Posterior vena cava (tissue), 2 donors: ENCODE data around the gene LGALS1. TPM values are rescaled to one million over a fixed set of nuclear protein-coding genes. Genes with fewer than 3 reads are reported as not detected.
"Not testable (repeated sequence)": the region's sequence is repeated elsewhere in the genome, so short reads cannot be mapped to it uniquely, and the experiment has no call there.

Experiments used
- DNase-seq: peaks from one replicate; pipeline ENCODE4 v3.0.0-alpha.2; 2020; ENCODE audit warnings: low spot score
- intact Hi-C, 2 donors: fragments of 100-400 bp; cut with DNase I; formaldehyde crosslinking; loops; one replicate each; pipeline versions ENCODE4 v1.14.1 to v1.14.2; 2022 to 2023
- total RNA-seq, 2 donors: library from RNA; stranded (reverse); fragmentation: NEBNext Ultra II Directional; extraction: Animal tissue kit (Norgen Biotek cat#: 25700); gene quantifications; one replicate each; pipeline ENCODE4 v1.2.1, GENCODE V29; 2021
- donor health status: DM: yes; HTN: yes; CAD: no.
- donor health status: DM: yes; HTN: yes; CAD: no.

LGALS1 gene
- total RNA-seq, 2 donors from 2014 or later, result 1,140 to 1,213 TPM

DNA sequence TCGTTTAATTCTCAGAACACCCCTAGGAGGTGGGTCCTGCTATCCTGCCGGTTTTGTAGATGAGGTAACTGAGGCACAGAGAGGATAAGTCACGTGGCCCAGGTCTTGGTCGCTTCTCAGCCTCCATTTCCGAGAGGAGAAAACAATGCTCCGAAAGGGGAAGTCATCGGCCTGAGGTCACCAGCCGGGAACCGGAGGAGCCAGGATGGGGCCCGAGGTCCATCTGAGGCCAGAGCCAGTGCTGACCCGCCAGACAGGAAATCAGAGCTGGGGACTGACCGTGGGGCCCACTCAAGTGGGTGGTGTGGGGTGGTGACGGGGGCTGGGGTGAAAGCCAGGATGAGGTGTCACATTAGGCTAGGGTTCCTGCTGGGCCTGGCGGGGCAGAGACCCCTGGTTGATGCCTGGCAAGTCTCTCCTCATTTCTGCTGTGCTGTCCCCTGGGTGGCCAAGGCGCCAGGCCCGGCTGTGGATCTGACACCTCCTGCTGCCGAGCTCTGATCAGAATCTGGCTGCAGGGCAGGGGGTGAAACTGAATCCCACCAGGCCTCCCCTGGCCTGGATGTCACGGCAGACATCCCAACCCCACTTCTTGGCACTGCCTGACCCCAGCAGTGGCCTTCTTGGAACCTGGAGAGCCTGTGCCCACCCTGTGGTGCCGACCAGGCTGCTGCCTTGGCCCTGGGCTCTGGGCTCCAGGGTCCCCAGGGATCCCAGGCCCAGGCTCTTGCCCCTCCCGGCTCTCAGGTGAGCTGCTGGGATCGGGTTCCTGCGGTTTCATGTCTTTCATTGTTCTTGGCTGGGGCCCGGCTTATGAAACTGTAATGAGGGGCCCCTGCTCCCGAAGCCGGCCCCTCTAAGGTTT, 33.4 kb downstream of the LGALS1 start:
- intact Hi-C loops, result no loop called here
- no peak for DNase-seq

DNA sequence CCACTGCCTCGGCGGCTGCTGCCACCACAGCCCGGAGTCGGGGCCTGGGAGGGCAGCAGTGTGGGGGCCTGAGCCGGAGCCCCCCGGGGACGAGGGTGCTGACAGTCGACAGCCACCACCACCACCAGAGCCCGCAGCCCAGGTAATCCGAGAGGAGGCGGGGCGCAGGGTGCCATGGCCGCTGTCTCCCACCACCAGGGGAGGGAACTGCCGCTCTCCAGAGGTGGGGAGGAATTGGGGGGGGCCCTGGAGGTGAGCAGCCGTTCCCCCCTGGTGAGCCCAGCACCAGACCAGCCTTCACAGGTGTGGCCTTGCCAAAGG, 34.0 kb downstream of the LGALS1 start:
- no peak for DNase-seq
- intact Hi-C loops, result no loop called here

DNA sequence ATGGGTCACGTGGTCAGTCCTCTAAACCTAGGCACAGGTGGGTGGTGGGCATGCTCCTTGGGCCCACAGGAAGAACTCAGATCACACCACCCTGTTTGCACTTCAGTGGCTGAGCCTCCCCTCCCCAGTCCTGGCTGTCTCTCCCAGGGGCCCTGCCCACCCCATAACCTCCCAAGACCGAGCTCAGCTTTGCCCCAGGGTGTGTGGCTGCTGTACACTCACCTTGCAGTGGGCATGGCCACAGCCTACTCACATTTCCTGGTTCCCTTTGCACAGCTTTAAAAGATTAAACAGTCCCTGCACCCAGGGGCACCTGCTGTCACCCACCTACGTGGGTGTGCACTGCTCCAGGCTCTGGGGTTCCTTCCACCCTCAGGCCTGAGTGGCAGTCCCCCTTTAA, 35.2 kb downstream of the LGALS1 start:
- DNase-seq, result no peak
- intact Hi-C loops, result no loop called here

DNA sequence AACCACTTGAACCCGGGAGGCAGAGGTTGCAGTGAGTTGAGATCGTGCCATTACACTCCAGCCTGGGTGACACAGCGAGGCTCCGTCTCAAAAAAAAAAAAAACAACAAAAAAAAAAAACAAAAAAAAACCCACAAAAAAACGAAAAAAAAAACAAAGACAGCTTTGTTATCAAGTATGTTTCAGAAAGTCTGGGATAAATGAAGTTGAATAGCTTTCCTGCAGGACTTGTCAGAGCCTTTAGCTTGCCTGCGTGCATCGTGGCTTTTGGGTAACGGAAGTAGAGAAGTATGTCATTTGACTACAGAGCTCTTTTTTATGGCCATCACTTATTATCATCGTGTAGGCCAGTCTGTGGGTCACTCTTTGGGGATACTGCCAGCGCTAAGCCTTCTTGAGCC, 36.1 kb downstream of the LGALS1 start:
- intact Hi-C loops, result no loop called here

DNA sequence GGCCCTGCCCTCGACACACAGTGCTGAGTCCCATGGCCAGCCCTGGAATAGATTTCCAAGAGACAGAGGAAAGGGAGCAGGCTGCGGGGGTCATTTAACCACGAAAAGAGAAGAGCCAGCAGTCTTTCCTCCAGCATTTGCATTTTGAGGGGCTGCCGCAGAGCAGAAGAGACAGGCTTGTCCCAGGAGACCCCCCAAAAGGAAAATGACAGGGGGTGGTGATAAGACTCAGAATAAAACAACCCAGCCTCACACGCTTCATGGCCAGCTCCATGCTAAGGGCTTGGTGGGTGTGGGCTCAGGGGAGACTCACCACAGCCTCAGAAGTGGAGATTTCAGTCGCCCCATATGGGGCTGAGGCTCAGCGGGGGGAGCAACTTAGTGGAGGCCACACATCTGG, 38.3 kb downstream of the LGALS1 start:
- intact Hi-C loops, result no loop called here
- no peak for DNase-seq

More for the DNA sequence above, 36.1 kb downstream of the LGALS1 start:
- DNase-seq, result no peak

DNA sequence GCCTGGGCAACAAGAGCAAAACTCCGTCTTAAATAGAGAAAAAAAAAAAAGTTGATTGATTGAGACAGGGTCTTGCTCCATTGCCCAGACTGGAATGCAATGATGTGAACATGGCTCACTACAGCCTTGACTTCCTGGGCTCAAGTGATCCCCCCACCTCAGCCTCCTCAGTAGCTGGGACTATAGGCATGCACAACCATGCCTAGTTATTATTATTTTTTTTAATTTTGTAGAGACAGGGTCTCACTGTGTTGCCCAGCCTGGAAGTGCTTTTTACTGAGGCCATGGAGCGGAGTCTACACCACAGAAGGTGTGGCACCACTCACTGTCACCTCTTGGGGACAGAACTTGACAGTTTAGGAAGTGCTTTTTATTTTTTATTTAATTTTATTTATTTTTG, 39.2 kb downstream of the LGALS1 start:
- no peak for DNase-seq
- intact Hi-C loops, result no loop called here

DNA sequence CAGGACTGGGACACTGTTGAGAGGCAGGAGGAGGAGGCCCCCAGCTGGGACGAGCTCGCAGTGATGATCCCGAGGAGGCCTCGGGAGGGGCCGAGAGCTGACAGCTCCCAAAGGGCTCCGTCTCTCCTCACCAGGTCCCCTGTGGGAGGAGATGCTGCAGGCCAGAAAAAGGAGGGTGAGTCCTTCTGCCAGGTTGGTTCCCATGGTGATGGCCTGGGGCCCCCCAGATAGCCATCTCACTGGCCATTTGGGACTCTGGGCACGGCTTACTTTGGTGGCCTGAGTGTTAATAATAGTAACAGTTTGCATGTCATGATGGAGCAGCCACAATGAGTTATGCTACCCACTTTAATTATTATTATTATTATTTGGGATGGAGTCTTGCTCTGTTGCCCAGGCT, 40.3 kb downstream of the LGALS1 start:
- intact Hi-C loops, result no loop called here
- no peak for DNase-seq

DNA sequence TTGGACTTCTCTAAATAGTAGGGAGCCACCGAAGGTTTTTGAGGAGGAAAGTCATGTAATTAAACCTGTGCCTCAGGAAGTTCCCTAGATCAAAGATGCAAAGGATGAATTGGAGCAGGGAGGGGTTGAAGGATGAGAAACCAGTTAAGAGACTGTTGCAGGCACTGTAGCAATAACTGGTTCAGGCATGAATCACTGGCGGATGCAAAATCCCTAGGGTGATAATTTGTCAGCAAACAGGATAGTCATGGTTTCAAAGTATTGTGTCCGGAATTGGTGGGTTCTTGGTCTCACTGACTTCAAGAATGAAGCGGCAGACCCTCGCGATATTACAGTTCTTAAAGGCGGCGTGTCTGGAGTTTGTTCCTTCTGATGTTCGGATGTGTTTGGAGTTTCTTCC, 41.3 kb downstream of the LGALS1 start:
- DNase-seq, result no peak
- intact Hi-C loops, result no loop called here

DNA sequence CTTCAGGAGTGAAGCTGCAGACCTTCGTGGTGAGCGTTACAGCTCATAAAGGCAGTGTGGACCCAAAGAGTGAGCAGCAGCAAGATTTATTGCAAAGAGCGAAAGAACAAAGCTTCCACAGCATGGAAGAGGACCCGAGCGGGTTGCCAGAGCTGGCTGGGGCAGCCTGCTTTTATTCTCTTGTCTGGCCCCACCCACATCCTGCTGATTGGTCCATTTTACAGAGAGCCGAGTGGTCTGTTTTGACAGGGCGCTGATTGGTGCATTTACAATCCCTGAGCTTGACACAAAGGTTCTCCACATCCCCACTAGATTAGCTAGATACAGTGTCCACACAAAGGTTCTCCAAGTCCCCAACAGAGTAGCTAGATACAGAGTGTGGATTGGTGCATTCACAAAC, 41.8 kb downstream of the LGALS1 start:
- DNase-seq, intact Hi-C loops: not testable (repeated sequence)

DNA sequence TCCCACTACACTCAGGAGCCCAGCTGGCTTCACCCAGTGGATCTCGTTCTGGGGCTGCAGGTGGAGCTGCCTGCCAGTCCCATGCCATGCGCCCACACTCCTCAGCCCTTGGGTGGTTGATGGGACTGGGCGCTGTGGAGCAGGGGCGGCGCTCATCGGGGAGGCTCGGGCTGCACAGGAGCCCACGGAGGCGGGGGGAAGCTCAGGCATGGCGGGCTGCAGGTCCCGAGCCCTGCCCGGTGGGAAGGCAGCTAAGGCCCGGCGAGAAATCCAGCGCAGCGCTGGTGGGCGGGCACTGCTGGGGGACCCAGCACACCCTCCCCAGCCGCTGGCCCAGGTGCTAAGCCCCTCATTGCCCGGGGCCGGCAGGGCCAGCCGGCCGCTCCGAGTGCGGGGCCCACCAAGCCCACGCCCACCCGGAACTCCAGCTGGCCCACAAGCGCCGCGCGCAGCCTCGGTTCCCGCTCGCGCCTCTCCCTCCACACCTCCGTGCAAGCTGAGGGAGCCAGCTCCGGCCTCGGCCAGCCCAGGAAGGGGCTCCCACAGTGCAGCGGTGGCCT, 42.4 kb downstream of the LGALS1 start:
- intact Hi-C loops, result not testable (repeated sequence)

DNA sequence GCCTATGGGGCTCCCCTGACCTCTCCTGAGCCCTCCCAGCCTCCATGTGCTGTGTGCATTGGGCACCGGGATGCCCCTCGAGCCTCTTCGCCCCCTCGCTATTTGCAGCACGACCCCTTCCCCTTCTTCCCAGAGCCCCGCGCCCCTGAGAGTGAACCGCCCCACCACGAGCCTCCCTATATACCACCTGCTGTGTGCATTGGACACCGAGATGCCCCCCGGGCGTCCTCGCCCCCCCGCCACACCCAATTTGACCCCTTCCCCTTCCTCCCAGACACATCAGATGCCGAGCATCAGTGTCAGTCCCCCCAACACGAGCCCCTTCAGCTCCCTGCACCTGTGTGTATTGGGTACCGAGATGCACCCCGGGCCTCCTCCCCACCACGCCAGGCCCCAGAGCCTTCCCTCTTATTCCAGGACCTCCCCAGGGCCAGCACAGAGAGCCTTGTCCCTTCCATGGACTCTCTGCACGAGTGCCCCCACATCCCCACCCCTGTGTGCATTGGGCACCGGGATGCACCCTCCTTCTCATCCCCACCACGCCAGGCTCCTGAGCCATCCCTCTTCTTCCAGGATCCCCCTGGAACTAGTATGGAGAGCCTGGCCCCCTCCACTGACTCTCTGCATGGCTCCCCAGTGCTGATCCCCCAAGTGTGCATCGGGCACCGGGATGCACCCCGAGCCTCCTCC, 50.3 kb downstream of the LGALS1 start:
- intact Hi-C loops, result no loop called here
- DNase-seq, result no peak

More for the DNA sequence above, 42.4 kb downstream of the LGALS1 start:
- DNase-seq, result not testable (repeated sequence)

DNA sequence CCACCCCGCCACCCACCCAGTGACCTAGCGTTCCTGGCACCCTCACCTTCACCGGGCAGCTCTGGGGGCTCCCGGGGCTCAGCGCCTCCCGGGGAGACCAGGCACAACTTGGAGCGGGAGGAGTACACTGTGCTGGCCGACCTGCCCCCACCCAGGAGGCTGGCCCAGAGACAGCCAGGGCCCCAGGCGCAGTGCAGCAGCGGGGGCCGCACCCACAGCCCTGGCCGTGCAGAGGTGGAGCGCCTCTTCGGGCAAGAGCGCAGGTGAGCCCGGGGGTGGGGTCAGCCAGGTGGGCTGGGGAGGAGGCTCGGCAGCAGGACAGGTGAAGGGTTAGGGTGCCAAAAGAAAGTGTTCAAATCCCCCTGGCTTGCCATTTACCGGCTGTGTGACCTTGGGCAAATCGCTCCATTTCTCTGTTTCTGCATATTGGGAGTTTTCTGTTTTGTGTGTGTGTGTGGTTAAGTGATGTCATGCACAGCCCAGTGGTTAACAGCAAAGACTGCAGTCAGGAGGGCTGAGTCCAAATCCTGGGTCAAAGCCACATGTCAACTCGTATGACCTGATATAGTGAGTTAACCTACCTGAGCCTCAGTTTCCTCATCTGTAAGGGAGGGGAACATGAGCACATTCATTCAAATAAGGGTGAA, 50.9 kb downstream of the LGALS1 start:
- no peak for DNase-seq
- intact Hi-C loops, result no loop called here

DNA sequence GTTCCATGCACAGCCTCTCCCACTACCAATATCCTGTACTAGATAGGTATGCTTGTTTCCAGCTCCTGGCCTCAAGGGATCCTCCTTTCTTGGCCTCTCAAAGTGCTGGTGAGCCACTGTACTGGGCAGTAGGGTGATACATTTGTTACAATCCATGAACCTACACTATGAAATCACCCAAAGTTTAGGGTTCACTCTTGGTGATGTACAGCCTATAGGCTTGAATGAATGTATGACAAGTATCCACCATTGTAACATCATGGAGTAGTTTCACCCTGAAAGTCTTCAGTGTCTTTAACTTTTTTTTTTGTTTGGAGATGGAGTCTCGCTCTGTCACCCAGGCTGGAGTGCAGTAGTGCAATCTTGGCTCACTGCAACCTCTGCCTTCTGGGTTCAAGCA, 53.2 kb downstream of the LGALS1 start:
- intact Hi-C loops, result no loop called here
- no peak for DNase-seq

Other genes starting within 250 kb of the LGALS1 start
- under 1 TPM; 0.05 to 0.10 TPM for gene ELFN2, start 248.2 kb upstream of the LGALS1 start, total RNA-seq
- 10 to 100 TPM; 21.6 to 23.0 TPM for gene MFNG, start 189.3 kb upstream of the LGALS1 start, total RNA-seq
- 10 to 100 TPM in 1 of 2 donors, 1 to 10 TPM in 1; 7.8 to 12.8 TPM for gene CARD10, start 156.2 kb upstream of the LGALS1 start, total RNA-seq
- 10 to 100 TPM; 56.2 to 59.3 TPM for gene CDC42EP1, start 115.2 kb upstream of the LGALS1 start, total RNA-seq
- gene LGALS2, start 95.5 kb upstream of the LGALS1 start, total RNA-seq, result not detected
- gene GGA1, start 66.8 kb upstream of the LGALS1 start, total RNA-seq, result 10 to 100 TPM; 30.0 to 31.2 TPM
- gene SH3BP1, start 36.0 kb upstream of the LGALS1 start, total RNA-seq, result 1 to 10 TPM; 7.2 to 7.4 TPM
- 1 to 10 TPM; 5.0 to 5.4 TPM for gene PDXP, start 16.9 kb upstream of the LGALS1 start, total RNA-seq
- gene NOL12, start 10.7 kb downstream of the LGALS1 start, total RNA-seq, result 10 to 100 TPM; 12.0 to 13.8 TPM
- gene TRIOBP, start 21.4 kb downstream of the LGALS1 start, total RNA-seq, result 10 to 100 TPM; 93.8 to 95.8 TPM
- gene GCAT, start 132.3 kb downstream of the LGALS1 start, total RNA-seq, result 1 to 10 TPM; 3.3 to 6.2 TPM
- not detected for gene GALR3, start 147.7 kb downstream of the LGALS1 start, total RNA-seq
- gene ANKRD54, start 168.7 kb downstream of the LGALS1 start, total RNA-seq, result 10 to 100 TPM; 13.3 to 15.1 TPM
- gene EIF3L, start 173.8 kb downstream of the LGALS1 start, total RNA-seq, result 100 to 1,000 TPM; 260 to 267 TPM
- gene MICALL1, start 230.7 kb downstream of the LGALS1 start, total RNA-seq, result 10 to 100 TPM; 77.0 to 80.8 TPM